ENCODE results near the gene NF2.
A peak's percentile ranks its signal among the peaks of the same experiment; 100 is the strongest.

Gene NF2

GRCh38 chr22:29710922-29711593, 107.6 kb downstream of the NF2 start:
- TF ChIP-seq, protein P1, sequence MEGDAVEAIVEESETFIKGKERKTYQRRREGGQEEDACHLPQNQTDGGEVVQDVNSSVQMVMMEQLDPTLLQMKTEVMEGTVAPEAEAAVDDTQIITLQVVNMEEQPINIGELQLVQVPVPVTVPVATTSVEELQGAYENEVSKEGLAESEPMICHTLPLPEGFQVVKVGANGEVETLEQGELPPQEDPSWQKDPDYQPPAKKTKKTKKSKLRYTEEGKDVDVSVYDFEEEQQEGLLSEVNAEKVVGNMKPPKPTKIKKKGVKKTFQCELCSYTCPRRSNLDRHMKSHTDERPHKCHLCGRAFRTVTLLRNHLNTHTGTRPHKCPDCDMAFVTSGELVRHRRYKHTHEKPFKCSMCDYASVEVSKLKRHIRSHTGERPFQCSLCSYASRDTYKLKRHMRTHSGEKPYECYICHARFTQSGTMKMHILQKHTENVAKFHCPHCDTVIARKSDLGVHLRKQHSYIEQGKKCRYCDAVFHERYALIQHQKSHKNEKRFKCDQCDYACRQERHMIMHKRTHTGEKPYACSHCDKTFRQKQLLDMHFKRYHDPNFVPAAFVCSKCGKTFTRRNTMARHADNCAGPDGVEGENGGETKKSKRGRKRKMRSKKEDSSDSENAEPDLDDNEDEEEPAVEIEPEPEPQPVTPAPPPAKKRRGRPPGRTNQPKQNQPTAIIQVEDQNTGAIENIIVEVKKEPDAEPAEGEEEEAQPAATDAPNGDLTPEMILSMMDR (conservative IDR thresholded peaks at IDR 0.05; ENCODE audit: control insufficient read depth, insufficient read depth, low read depth, low read length) = no peak
- no peak overlapping the region for H3K4me3 ChIP-seq (ENCODE audit: control insufficient read depth, low read depth, low read length)
- no peak for DNase-seq (ENCODE audit: low read depth)

DNA sequence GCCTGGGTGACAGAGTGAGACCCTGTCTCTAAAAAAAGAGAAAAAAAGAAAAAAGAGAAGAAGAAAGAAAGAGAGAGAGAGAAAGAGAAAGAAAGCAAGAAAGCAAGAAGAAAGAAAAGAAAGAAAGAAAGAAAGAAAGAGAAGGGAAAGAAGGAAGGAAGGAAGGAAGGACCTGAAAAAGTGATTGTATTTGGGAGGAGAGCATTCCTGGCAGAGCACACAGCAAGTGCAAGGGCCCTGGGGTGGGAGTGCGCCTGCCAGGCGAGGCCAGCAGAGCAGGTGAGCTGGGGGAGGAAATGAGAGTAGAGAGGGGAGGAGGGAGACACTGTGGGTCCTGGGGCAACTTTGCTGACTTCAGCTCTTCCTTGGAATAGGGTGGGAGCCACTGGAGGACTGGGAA, 108.7 kb downstream of the NF2 start:
- no peak for DNase-seq (ENCODE audit: low read depth)
- TF ChIP-seq, protein P1 (conservative IDR thresholded peaks at IDR 0.05; ENCODE audit: control insufficient read depth, insufficient read depth, low read depth, low read length) = no peak
- no peak overlapping the region for H3K4me3 ChIP-seq (ENCODE audit: control insufficient read depth, low read depth, low read length)

DNA sequence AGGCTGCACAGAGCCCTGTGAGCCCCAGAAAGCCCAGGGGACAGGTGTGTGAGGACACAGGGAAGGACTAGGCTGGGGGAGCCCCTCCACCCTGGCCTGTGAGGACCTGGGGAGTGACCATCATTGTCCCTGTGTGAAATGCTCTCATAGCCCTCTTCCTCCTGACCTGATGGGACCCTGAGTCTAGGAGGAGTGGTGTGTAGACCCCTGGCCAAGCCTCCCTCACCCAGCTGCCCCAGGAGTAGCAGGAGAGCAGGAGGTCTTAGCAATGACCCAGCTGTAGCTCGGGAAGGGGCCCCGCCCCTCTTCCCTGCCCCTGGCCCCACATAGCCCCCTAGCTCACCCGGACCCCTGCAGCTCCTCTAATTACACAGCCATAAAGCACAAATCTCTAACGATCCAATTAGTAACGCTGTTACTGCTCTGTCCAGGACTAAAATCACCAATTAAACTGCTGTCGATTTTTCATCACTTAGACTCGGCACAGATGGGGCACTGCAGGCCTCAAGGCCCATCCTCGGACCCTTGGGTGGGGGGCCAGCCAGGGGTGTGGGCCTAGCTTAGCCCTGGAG, 109.8 kb downstream of the NF2 start:
- H3K4me3 ChIP-seq (ENCODE audit: control insufficient read depth, low read depth, low read length) = no peak overlapping the region
- no peak for DNase-seq (ENCODE audit: low read depth)
- TF ChIP-seq, protein P1 (conservative IDR thresholded peaks at IDR 0.05; ENCODE audit: control insufficient read depth, insufficient read depth, low read depth, low read length) = no peak

DNA sequence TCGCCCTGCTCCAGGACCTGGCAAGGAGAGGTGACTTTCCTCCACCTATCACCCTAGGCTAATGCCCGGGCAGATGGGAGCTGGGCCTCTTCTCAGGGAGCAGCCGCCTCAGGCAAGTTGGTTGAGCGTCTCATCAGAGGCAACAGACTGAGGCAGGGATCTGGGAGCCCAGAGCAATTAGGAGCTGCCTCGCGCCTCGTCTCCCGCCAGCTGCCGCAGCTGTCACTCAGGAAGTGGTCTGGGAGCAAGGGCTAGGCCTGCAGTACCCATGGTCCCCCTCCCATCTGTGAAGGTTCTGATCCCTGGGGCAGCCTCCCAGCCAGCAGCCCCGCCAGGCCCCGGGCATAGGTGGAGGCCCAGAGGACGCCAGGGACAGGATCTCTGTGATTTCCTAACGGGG, 111.8 kb downstream of the NF2 start:
- no peak overlapping the region for H3K4me3 ChIP-seq (ENCODE audit: control insufficient read depth, low read depth, low read length)
- no peak for DNase-seq (ENCODE audit: low read depth)
- TF ChIP-seq, protein P1 (conservative IDR thresholded peaks at IDR 0.05; ENCODE audit: control insufficient read depth, insufficient read depth, low read depth, low read length) = no peak

- no peak overlapping the region for H3K4me3 ChIP-seq (ENCODE audit: control insufficient read depth, low read depth, low read length)
- TF ChIP-seq, protein P1 (conservative IDR thresholded peaks at IDR 0.05; ENCODE audit: control insufficient read depth, insufficient read depth, low read depth, low read length) = no peak
- DNase-seq (ENCODE audit: low read depth) = no peak
Observed at GRCh38 chr22:29715705-29716104, 112.3 kb downstream of the NF2 start.

- H3K4me3 ChIP-seq (ENCODE audit: control insufficient read depth, low read depth, low read length) = no peak overlapping the region
- TF ChIP-seq, protein P1 (conservative IDR thresholded peaks at IDR 0.05; ENCODE audit: control insufficient read depth, insufficient read depth, low read depth, low read length) = no peak
- DNase-seq (ENCODE audit: low read depth) = peak; percentile 66
Observed at GRCh38 chr22:29716814-29717545, 113.5 kb downstream of the NF2 start.
